Stimulated activated CD8-positive, alpha-beta memory T cell treated with anti-CD3 and anti-CD28 coated beads, Interleukin-7, amount 100 ng/mL, for 24 hours (primary cell): ENCODE measurements around the gene HYPK.
"Not testable (repeated sequence)": the region's sequence is repeated elsewhere in the genome, so short reads cannot be mapped to it uniquely, and the experiment has no call there.

Experiments
- DNase-seq: peaks from one replicate; pipeline ENCODE4 v3.0.0-alpha.2; 2020; ENCODE audit warnings: low read depth

Gene HYPK

DNA sequence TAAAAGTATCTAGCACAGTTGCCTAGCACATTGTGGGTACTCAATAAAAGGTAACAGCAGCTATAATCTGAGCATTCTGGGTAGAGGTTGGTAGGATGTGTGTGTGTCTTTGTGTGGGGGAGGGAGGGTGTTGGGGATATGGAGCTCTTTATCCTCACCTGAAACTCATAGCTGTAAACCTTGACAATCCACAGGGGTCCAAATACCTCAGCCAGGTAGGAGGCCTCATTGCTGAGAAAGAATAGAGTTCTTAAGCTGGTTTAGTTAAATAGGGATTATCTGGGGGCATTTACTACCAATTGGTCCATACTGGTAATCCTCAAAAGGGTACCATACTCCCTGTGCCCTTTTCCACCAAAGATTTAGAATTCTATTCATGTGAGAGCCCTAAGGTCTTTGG is 4.4 kb upstream of the HYPK start:
- DNase-seq, result no peak

DNA sequence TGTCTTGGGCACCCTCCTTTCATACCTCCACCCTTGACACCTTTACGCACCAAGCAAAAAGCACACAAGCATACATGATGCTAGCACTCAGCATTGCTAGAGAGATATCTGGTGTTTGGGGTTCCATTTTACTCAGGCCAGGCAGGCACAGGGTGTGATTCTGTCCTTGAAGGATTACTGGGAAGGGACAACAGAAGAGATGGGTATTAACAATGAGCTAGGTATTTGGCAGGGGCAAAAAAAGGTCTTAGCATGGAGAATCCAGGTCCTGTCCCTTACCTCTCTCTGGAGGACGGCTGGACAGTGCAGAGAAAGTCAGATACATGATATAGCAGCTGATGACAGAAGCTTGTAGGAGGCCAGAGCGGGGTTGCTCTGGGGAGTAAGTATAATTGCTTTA is 3.8 kb upstream of the HYPK start:
- no peak for DNase-seq

DNA sequence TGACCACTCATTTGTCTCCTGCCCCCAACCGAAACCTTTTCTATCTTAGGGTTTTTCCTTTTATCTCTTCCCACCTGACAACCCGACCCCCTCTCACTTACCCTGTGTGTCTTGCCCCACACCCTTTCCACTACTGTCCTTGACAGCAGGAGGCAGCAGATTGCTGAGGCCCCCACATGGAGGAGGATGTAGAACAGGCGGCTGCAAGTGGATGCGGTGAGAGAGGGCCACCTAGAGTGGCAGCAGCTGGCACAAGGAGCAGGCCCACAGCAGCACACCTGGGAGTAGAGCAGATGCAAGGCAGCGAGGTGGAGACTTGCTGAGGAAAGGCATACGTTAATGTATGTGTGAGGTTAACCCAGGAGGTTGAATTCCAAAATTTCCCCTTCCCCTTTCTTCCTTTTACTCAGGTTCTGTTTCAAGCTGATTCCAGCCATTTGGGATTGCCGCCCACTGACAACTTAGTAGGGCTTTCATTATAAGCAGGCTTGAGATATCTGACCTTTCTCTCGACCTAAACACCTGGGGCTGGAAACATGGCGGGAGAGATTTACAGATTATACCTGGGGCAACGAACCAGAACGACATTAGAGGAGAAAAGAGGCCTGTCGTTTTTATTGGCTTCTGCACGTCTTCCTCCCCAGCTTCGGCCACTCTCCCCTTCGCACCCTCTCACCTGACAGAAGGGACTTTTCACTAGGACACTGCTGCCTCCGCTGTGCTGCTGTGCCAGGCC is 1.0 kb upstream of the HYPK start:
- no peak for DNase-seq

DNA sequence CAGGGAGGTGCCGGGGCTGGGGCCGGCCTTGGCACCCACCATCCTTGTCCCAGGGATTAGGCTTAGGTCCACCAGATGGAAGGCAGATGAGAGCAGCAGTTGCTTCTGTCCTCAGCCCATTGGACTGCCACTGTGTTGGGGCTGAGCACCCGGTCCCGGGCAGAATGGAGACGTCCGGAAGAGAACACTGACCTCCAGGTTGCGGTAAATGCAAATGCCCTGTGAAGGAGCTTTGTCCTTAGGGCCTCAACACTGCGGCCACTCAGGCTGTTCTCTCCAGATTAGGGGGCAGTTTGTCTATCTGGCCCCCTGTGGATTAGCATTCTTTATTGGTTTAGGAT is 484 bp upstream of the HYPK start, which contains the start of gene SERINC4:
Gene SERINC4, minus strand, starts transcription at position 276 of the 341 bp plus-strand sequence. Its CDS starts 234 bp downstream, at position 42.
- DNase-seq, result no peak

DNA sequence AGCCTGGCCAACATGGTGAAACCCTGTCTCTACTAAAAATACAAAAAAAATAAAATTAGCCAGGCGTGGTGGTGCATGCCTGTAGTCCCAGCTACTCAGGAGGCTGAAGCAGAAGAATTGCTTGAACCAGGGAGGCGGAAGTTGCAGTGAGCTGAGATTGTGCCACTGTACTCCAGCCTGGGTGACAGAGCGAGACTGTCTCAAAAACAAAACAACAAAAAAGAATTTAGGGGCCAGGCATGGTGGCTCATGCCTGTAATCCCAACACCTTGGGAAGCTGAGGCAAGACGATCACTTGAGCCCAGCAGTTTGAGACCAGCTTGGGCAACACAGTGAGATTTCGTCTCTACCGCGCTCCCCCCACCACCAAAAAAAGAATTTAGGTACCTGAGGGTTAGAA is 2.3 kb downstream of the HYPK start:
- not testable (repeated sequence) for DNase-seq

DNA sequence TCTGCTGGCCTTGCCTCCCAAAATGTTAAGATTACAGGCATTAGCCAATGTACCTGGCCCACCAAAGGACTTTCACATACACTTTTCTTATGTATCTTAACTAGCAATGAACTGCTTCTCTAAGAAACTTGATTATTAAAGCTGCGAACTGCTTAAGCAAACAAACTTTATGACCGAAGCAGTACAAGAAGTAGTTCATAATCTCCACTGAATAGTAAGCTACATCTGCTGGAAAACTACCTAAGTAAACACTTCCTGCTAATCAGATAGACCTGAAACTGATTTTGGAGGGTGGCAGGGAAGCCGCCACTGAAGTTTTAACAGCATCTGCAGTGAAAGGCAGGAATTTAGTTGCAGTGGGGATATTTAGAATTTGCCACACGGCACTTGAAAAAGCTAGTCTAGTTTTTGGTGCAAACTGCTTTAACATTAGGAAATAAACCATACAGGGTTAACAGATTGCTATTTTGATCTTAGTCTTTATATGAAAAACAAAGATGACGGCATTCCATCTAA is 8.1 kb downstream of the HYPK start:
- no peak for DNase-seq

DNA sequence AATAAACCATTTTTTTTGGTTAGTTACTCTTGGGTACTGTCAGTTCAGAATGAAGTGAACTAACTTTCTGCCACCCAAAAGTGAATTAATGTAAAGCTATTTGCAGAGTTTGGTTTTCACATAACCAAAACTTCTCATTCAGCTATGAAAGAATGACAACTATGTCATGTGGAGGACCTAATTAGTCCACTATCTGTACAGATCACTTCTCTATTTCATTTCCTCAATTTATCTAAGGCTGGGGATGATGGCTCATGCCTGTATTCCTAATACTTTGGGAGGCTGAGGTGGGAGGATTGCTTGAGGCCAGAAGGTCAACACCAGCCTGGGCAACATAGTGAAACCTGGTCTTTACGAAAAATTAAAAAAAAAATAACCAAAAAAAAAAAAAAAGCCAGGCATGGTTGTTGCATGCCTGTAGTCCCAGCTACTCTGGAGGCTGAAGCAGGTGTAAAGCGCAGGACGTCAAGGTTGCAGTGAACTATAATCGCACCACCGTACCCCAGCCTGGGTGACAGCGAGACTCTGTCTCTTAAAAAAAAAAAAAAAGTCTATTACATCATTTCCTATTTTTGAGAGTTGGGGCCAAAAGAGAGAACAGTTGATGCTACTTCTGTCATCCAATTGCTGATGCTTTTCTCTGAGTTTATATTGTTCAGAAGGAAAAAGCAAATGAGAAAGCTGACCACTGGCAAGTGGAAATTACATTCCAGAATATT is 8.7 kb downstream of the HYPK start:
- no peak for DNase-seq

DNA sequence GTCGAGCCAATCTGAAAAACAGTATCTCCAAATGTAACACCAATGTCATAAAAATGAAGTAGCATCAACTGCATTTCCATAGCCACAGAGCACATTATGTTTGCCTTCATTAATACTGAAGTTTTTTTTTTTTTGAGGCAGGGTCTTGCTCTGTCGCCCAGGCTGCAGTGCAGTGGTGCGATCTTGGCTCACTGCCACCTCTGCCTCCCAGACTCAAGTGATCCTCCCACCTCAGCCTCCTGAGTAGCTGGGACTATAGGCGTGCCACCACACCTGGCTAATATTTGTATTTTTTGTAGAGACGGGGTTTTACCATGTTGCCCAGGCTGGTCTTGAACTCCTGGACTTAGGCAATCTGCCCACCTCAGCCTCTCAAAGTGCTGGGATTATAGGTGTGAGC is 14.7 kb downstream of the HYPK start:
- DNase-seq, result not testable (repeated sequence)

DNA sequence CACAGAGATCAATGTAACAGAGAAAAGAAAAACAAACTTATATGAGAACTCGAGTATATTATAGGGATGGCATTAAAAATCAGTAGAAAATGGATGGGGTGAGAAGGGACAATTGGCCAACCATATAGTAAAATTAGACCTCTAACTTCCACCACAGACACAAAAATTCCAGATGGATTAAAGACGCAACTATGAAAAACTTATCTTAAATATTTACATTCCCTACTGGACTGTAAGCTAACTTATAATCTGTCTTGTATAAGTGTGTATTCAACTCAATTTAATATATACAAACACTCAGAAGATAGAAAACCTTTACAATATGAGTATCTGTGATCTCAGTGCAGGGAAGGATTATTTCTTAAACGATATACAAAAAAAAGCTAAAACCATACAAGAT is 21.1 kb downstream of the HYPK start:
- DNase-seq, result no peak

DNA sequence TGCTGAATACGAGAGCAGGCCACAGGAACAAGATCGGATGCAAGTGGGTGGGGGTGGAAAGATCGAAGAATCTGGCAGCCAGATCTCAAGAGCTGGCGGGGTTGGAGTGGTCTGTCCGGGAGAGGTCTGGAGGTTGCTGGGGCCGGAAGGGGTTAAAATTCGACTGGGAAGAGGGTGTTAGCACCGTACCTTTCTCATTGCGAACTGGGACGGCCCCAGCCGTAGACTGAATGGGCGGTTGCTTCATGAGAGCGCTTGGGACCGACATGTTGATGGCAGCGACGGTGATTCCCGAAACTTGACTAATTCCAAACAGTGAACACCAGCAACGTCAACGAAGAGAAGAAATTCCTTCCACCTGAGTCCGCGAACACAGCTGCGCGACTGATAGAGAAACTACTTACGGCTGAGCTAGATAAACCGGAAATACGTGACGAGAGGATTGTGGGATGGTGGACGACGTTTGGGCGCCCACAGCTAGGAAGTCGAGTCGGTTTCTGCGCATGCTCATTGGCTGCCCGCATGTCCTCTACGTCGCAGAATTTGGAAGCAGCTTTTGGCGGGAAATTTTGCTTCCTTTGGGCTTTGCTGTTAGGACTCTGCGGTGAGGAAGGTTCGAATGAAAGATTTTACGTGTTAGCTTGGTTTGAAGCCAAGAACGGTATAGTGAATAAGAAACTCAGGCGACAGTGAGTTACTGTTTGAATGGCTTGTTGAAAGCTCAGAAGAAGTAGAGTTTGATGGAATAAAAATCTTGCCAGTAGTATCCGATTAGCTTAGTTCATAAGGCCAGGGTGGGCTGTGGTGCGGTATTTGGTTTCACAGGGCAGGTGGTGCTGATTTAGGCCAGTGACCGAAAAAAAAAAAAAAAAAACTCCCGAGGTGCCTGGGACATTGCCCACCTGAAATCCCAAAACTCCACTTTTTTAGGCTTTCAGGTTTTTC is 24.2 kb downstream of the HYPK start, which contains the start of gene MFAP1:
Gene MFAP1, minus strand, starts transcription at position 389 of the 945 bp plus-strand sequence. Its CDS starts 121 bp downstream, at position 268.
- peak; percentile 81 for DNase-seq

DNA sequence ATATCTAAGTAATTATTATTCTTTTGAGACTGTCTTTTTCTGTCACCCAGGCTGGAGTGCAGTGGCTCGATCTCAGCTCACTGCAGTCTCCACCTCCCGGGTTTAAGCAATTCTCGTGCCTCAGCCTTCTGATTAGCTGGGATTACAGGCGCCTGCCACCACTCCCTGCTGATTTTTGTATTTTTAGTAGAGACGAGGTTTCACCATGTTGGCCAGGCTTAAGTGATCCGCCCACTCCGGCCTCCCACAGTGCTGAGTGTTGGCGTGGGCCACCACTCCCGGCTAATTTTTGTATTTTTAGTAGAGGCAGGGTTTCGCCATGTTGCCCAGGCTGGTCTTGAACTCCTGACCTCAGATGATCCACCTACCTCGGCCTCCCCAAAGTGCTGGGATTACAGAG is 24.9 kb downstream of the HYPK start:
- not testable (repeated sequence) for DNase-seq

DNA sequence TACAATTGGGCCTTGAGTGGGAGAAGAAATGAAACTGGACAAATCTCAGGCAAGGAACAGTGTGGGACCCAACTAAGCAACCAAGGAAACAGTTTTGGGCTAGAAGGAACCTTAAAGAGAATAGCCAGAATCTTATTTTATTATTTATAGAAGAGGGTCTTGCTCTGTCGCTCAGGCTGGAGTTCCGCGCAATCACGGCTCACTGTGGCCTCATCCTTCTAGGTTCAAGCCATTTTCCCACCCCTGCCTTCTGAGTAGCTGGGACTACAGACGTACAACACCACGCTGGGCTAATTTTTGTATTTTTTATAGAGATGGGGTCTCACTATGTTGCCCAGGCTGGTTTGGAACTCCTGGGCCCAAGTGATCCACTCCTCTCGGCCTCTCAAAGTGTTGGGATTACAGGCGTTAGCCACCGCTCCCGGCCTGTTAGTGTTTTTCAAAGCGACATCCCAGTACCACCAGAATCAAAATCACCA is 25.7 kb downstream of the HYPK start:
- no peak for DNase-seq

DNA sequence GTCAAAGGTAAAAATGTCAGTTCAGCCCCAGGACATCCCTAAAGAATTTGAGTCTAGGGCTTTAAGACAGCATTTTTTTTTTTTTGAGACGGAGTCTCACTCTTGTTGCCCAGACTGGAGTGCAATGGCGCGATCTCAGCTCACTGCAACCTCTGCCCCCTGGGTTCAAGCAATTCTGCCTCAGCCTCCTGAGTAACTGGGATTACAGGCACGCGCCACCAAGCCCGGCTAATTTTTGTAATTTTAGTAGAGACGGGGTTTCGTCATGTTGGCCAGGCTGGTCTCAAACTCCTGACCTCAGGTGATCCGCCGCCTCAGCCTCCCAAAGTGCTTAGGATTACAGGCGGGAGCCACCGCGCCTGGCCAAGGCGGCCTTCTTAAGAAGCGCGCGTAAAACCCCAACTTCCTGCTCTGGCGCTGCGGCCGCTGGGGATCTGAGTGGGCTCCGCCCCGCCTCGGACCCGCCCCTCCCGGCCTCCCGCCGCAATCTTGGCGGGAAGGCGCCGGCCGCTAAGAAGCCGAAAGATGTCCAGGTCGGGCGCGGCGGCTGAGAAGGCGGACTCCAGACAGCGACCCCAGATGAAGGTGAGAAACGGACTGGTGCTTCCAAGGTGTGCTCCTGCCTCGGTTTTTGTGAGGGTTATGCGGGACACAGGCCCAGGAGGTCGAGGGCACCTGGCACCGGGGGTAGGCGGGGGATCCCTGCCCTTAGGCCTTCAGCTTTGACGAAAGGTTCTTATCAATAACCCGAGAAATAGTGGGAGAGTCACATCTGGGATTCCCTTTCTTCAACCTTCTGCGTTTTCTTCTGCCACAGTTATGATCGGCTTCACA is 26.3 kb downstream of the HYPK start, which contains the start of gene WDR76:
Gene WDR76, plus strand, starts transcription at position 495 of the 834 bp plus-strand sequence. Its CDS starts 31 bp downstream, at position 526.
- DNase-seq, result peak; percentile 59

DNA sequence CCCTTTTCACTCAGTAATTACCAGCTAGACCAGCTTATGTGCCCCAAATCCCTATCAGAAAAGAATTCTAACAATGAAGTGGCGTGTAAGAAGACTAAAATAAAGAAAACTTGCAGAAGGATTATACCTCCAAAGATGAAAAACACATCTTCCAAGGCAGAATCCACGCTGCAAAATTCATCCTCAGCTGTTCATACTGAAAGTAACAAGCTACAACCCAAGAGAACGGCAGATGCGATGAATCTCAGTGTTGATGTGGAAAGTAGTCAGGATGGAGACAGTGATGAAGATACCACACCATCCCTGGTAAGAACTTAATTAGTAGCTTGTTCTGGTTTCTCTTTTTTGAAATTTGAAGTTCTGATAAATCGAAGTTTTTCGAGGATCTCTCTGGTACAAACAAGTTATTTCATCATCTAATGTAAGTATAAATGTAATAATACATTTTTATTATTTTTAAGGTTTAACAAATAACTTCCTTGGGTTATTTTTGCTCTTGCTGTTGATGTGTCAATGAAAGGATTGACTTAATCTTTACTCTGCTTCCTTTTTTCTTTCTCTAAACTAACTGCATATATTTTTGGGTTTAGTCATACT is 27.8 kb downstream of the HYPK start:
- DNase-seq, result no peak

DNA sequence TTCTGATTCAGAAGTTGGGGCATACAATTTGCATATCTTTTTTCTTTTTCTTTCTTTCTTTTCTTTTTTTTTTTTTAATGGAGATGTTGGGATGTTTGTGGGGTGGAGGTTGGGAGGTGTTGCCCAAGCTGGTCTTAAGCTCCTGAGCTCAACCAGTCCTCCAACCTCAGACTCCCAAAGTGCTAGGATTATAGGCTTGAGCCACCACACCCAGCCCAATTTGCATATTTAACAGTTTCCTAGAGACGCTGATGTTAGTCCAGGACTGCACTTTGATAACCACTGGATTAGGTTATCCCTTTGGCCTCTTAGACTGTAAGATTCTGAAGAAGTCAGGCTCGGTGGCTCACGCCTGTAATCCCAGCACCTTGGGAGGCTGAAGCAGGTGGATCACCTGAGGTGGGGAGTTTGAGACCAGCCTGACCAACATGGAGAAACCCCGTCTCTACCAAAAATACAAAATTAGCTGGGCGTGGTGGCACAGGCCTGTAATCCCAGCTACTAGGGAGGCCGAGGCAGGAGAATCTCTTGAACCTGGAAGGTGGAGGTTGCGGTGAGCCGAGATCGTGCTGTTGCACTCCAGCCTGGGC is 29.6 kb downstream of the HYPK start:
- not testable (repeated sequence) for DNase-seq

DNA sequence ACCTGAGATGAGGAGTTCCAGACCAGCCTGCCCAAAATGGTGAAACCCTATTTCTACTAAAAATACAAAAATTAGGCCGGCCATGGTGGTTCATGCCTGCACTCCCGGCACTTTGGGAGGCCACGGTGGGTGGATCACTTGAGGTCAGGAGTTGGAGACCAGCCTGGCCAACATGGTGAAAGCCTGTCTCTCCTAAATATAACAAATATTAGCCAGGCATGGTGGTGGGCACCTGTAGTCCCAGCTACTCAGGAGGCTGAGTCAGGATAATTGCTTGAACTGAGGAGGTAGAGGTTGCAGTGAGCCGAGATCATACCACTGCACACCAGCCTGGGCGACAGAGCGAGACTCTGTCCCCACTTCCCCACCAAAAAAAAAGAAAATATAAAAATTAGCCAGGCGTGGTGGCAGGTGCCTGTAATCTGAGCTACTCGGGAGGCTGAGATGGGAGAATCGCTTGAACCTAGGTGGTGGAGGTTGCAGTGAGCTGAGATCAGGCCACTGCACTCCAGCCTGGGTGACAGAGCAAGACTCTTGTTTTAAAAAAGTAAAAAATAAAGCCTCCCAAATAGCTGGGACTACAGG is 30.4 kb downstream of the HYPK start:
- DNase-seq, result not testable (repeated sequence)

DNA sequence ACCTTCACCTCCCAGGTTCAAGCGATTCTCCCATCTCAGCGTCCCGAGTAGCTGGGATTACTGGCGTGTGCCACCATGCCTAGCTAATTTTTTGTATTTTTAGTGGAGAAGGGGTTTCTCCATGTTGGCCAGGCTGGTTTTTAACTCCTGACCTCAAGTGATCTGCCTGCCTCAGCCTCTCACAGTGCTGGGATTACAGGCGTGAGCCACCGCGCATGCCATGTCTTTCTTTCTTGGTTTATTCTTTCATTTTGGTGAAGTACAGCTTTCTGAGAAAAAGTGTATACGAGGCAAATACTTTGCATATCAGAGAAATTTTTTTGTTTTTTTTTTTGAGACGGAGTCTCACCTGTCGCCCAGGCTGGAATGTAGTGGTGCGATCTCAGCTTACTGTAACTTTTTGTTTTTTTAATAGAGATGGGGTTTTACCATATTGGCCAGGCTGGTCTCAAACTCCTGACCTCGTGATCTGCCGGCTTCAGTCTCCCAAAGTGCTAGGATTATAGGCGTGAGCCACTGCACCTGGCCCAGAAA is 31.2 kb downstream of the HYPK start:
- not testable (repeated sequence) for DNase-seq

DNA sequence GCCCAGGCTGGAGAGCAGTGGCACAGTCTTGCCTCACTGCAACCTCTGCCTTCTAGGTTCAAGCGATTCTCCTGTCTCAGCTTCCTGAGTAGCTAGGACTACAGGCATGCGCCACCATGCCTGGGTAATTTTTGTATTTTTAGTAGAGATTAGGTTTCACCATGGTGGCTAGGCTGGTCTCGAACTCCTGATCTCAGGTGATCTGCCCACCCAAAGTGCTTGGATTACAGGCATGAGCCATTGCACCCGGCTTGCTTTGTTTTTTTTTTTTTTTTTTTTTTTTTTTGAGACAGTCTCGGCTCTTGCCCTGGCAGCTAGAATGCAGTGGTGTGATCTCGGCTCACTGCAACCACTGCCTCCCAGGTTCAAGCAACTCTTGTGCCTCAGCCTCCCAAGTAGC is 32.1 kb downstream of the HYPK start:
- DNase-seq, result not testable (repeated sequence)

DNA sequence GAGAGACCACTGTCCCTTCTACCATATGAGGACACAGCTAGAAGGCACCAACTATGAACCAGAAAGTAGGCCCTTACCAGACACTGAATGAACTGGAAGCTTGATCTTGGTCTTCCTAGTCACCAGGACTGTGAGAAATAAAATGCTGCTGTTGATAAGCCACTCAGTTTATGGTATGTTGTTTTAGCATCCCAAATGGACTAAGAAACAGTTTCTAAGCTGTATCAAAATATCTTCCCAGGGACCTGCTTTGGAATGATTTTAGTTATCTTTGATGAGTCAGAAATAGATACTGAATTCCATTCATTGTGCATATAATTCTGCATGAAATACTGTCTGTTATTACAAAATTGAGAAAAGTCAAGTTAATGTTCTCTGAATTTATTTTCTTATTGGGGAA is 45.0 kb downstream of the HYPK start:
- DNase-seq, result no peak
